WTC11 (cell line): Measurements from ENCODE around the gene PRKCB.

ENCODE experiments used
- NFE2L1 ChIP-seq: sonication (generic); formaldehyde crosslinking; IDR thresholded peaks from 2 replicates; pipeline ENCODE4 v1.8.1; 2023; ENCODE audit warnings: missing genetic modification reagents
- SP1 ChIP-seq: sonication (generic); formaldehyde crosslinking; conservative IDR thresholded peaks from 2 replicates; pipeline ENCODE4 v1.8.1; 2022; ENCODE audit warnings: missing genetic modification reagents
- TF ChIP-seq, protein P1 (sequence below): fragments of 200-600 bp; IDR thresholded peaks from 2 replicates; pipeline ENCODE4 v1.8.0; 2022; ENCODE audit warnings: antibody characterized with exemption
- TF ChIP-seq, protein P2 (sequence below): fragments of 250-450 bp; sonication (Bioruptor Pico); IDR thresholded peaks from 2 replicates; pipeline ENCODE4 v2.1.2; 2022; ENCODE audit warnings: mild to moderate bottlenecking, moderate library complexity
- TF ChIP-seq, protein P3 (sequence below): sonication (generic); formaldehyde crosslinking; IDR thresholded peaks from 2 replicates; pipeline ENCODE4 v1.8.0; 2022; ENCODE audit warnings: mild to moderate bottlenecking, missing genetic modification reagents

DNA sequence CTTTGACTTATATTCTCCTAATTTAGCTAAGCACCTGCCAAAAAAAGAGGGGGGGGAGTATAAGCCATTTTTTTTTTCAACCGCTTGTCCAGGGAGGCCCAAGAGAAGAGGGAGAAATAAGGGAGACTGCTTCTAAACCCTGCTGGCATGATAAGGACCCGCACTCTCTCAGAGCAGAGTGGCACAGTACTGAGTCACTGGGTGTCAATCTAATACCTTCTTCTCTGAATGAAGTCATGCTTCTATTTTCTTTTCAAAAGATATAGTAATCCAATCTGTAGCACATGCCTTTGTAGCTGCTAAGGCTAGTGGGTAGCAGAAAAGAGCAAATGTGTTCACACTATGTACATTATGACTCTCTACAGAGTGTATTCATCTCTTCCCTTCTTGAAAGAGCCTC lies 385.4 kb downstream of the PRKCB start:
- TF ChIP-seq, protein P1, sequence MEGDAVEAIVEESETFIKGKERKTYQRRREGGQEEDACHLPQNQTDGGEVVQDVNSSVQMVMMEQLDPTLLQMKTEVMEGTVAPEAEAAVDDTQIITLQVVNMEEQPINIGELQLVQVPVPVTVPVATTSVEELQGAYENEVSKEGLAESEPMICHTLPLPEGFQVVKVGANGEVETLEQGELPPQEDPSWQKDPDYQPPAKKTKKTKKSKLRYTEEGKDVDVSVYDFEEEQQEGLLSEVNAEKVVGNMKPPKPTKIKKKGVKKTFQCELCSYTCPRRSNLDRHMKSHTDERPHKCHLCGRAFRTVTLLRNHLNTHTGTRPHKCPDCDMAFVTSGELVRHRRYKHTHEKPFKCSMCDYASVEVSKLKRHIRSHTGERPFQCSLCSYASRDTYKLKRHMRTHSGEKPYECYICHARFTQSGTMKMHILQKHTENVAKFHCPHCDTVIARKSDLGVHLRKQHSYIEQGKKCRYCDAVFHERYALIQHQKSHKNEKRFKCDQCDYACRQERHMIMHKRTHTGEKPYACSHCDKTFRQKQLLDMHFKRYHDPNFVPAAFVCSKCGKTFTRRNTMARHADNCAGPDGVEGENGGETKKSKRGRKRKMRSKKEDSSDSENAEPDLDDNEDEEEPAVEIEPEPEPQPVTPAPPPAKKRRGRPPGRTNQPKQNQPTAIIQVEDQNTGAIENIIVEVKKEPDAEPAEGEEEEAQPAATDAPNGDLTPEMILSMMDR, result no peak
- TF ChIP-seq NFE2L1 (CRISPR knock-in tag) (no peak), SP1 (CRISPR knock-in tag) (no peak)
- TF ChIP-seq, protein P2, sequence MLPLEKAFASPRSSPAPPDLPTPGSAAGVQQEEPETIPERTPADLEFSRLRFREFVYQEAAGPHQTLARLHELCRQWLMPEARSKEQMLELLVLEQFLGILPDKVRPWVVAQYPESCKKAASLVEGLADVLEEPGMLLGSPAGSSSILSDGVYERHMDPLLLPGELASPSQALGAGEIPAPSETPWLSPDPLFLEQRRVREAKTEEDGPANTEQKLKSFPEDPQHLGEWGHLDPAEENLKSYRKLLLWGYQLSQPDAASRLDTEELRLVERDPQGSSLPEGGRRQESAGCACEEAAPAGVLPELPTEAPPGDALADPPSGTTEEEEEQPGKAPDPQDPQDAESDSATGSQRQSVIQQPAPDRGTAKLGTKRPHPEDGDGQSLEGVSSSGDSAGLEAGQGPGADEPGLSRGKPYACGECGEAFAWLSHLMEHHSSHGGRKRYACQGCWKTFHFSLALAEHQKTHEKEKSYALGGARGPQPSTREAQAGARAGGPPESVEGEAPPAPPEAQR (CRISPR knock-in tag), result no peak
- TF ChIP-seq, protein P3, sequence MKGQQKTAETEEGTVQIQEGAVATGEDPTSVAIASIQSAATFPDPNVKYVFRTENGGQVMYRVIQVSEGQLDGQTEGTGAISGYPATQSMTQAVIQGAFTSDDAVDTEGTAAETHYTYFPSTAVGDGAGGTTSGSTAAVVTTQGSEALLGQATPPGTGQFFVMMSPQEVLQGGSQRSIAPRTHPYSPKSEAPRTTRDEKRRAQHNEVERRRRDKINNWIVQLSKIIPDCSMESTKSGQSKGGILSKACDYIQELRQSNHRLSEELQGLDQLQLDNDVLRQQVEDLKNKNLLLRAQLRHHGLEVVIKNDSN (CRISPR knock-in tag), result no peak
